Inflammatory macrophage treated with lipopolysaccharide for 4 hours (primary cell): ENCODE data around the gene FSTL5.
"Not testable (repeated sequence)": the region's sequence is repeated elsewhere in the genome, so short reads cannot be mapped to it uniquely, and the experiment has no call there.

Source experiments
- DNase-seq: peaks from one replicate; pipeline ENCODE4 v3.0.0-alpha.2; 2020

FSTL5 gene

GRCh38 chr4:162163892-162164759 is at the start of gene FSTL5:
Gene FSTL5, minus strand, starts transcription at chr4:162164000. Its CDS starts 52,604 bp downstream, at chr4:162111396.
- peak; percentile 34 for DNase-seq

- DNase-seq = no peak
Measured at GRCh38 chr4:162209706-162210105, 45.9 kb upstream of the FSTL5 start.

GRCh38 chr4:162203478-162203877 is 39.7 kb upstream of the FSTL5 start:
- DNase-seq = not testable (repeated sequence)

GRCh38 chr4:162201673-162202072 is 37.9 kb upstream of the FSTL5 start:
- DNase-seq = no peak

- no peak for DNase-seq
Measured at GRCh38 chr4:162170509-162170908, 6.7 kb upstream of the FSTL5 start.

- DNase-seq = no peak
Measured at GRCh38 chr4:162164906-162165510, 1.2 kb upstream of the FSTL5 start.

- DNase-seq = no peak
Measured at GRCh38 chr4:162162672-162163071, 1.1 kb downstream of the FSTL5 start.

- no peak for DNase-seq
Measured at GRCh38 chr4:162157241-162157640, 6.6 kb downstream of the FSTL5 start.

GRCh38 chr4:162154862-162155540 is 8.8 kb downstream of the FSTL5 start:
- no peak for DNase-seq

- DNase-seq = no peak
Measured at GRCh38 chr4:162151850-162152249, 11.9 kb downstream of the FSTL5 start.

GRCh38 chr4:162151386-162151785 is 12.4 kb downstream of the FSTL5 start:
- no peak for DNase-seq

GRCh38 chr4:162149644-162150043 is 14.2 kb downstream of the FSTL5 start:
- DNase-seq = no peak

- DNase-seq = no peak
Measured at GRCh38 chr4:162140051-162140683, 23.6 kb downstream of the FSTL5 start.

GRCh38 chr4:162139412-162139811 is 24.4 kb downstream of the FSTL5 start:
- no peak for DNase-seq

- DNase-seq = no peak
Measured at GRCh38 chr4:162131256-162131655, 32.5 kb downstream of the FSTL5 start.

GRCh38 chr4:162126729-162127128 is 37.1 kb downstream of the FSTL5 start:
- no peak for DNase-seq

GRCh38 chr4:162117051-162117450 is 46.7 kb downstream of the FSTL5 start:
- no peak for DNase-seq

- no peak for DNase-seq
Measured at GRCh38 chr4:162116095-162116779, 47.6 kb downstream of the FSTL5 start.

GRCh38 chr4:162115333-162115732 is 48.5 kb downstream of the FSTL5 start:
- DNase-seq = no peak

GRCh38 chr4:162111078-162111477 is 52.7 kb downstream of the FSTL5 start:
- DNase-seq = no peak

- no peak for DNase-seq
Measured at GRCh38 chr4:162104459-162105124, 59.2 kb downstream of the FSTL5 start.

- not testable (repeated sequence) for DNase-seq
Measured at GRCh38 chr4:162103908-162104307, 59.9 kb downstream of the FSTL5 start.
